Measurements from ENCODE around the gene HNF1A.

DNA sequence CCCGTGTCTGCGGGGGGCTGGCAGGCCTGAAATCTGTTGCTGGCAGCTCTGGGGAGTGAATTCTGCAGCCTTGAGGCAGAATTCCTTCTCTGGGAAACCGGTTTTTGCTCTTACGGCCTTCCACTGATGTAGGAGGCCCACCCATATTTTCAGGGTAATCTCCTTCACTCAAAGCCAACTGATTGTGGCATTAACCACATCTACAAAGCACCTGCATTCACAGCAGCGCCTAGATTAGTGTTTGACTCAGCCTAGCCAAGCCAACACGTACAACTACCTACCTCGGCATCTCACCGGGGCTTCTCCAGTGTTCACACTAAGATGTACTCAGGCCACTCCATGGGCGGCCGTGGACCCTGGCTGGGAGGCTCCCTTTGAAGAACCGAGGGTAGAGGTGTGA is 22.2 kb downstream of the HNF1A start:
- TF ChIP-seq ELF4 (IDR thresholded peaks at IDR 0.05) = no peak
- no peak for TF ChIP-seq SP1 (IDR thresholded peaks at IDR 0.05)
- TF ChIP-seq ZNF384 (IDR thresholded peaks at IDR 0.05) = no peak
- TF ChIP-seq HDGF (IDR thresholded peaks at IDR 0.05; ENCODE audit: borderline replicate concordance) = no peak
- no peak for TF ChIP-seq BHLHE40 (IDR thresholded peaks at IDR 0.05; ENCODE audit: borderline replicate concordance)

All from HEK293T (cell line).